ENCODE results near the gene ULBP1.
"Not testable (repeated sequence)": the region's sequence is repeated elsewhere in the genome, so short reads cannot be mapped to it uniquely, and the experiment has no call there.

ULBP1 gene

DNA sequence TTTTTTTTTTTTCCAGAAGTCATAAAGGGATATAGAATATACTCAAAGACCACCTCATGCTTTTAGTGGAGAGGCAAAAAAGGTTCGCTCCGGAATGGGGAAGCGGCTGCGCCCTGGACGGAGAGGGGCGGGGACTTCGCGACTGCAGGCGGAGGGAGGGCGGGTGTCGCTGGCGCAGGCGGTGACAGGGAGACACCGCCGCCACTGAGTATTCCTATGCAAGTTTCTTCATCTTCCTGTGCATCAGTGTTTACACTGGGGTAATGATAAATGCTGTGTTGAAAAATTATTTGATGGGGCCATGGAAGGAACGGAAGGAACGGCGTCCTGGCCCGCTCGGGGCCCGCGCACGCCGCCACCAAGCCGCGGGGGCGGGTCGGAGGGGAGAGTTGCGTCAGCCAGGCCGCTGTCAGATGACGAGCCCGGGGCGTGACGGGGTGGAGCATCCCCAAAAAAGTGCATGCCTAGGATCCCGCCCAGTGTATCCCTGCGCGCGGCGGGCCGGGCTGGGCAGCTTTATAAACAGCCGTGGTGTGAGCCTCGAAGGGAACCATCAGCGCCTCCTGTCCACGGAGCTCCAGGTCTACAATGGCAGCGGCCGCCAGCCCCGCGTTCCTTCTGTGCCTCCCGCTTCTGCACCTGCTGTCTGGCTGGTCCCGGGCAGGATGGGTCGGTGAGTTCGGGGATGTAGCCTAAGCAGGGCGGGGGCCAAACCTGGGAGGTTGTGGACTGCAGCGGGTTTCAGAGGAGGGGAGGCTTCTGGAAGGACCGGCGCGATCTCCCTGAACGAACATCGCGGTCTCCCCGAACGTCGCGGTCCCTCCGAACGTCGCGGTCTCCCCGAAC, at the start of gene ULBP1:
Gene ULBP1, plus strand, starts transcription at position 482 of the 846 bp plus-strand sequence. Its CDS starts 107 bp downstream, at position 589.
- DNase-seq, result no peak

DNA sequence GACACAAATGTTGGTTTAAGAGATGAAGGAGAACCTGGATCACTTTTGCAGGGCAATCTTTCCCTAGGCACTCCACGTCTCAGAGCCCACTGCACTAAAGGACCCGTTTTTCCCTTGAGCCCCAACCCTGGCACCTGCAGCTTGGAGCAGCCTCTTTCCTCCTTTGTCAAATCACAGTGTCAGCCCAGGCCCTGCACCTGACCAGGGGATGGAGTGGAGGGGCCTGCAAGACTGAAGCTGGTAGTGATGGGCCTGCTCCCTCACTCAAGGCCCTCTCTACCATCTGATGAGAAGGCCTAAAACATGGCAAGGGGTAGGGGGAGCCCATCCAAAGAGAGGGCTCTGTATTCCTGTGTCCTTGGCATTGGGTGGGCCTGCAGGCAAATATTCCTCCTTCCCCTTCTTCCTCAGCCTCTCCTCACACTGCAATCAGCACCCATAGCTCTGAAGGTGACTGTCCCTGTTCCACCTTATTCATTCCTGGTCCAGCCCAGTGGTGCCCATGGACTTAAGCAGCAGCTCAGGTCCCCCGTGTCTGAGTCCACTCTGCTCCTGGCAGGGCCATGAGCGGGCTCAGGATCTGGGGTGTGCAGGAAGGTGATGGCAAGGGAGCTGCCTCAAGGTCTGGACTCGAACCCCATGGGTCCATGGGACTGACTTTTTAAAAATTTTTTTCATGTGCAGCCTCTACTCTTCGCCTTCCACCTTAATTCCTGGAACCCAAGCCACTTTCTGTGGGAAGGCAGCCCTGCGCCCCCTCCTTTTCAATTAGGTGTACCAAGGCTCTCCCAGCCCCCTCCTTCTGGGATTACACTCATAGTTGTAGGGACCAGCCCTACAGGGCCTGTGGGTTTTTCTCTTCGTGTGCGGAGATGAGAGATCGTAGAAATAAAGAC, 47.5 kb upstream of the ULBP1 start:
- DNase-seq, result no peak

GRCh38 chr6:149917679-149918078, 46.1 kb upstream of the ULBP1 start:
- DNase-seq, result no peak

DNA sequence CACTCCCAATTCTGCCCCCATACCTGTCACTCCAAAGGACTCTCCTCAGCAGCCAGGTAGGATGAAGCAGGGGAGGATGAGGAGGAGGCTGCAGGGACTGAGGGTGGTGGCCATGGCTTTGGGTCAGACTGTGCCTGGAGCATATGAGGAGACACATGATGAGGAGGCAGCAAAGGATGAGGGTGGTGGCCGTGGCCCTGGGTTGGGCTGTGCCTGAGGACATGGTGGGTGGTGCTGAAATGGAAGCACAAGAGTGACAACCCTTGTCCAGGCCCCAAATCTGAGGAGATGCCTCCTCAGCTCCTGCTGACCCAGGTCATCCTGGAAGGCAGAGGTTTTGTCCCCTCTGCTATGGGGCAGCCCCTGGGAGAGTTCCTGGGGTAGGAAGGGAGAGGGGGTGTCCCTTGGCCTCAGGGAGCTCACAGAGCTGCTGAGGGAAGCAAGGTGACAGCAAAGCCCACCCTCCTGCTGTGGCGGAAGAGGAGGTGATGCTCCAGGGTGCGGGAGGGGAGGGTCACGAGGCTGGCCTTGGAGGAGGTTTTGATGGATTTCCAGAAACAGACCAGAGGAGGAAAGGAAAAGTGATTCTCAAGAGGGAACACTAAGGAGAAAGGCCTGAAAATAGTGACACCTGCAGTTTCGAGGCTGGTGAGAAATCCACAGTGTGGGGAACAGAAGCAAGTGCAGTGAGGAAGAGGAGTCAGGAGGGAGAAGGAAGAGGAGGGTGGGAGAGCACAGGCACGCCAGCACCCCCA, 45.4 kb upstream of the ULBP1 start:
- no peak for DNase-seq

DNA sequence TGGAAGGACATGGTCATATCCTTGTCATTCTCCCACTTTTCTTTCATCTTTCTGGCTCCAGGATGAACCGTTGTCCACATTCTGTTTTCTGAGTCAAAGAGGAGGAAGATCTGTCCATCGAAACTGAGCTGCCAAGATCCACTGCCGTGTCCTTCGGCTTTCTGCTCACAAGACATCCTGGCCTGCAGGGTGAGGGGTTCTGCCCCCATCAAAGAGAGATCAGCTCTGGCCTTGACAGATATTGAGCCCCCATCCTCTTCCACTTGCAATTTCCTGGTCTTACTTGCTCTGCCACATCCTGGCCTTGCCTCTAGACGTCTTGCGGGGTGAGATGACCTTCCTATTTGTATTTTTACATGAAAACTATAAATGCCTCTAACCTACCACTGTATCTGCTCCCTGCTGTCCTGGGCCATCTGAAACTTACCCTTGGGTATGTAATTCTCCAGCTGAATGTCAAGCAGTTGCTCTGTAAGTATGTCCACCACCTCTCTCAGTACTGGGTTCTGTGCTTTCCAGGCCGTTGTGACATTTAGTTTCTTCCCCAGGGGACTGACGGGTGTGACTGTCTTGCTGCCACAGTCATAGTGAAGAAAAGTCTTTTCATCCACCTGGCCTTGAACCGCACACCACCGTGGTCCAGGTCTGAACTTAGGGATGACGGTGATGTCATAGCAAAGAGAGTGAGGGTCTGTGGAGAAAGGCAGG, 44.5 kb upstream of the ULBP1 start:
- DNase-seq, result not testable (repeated sequence)

- DNase-seq, result no peak
These were observed 43.9 kb upstream of the ULBP1 start for GRCh38 chr6:149919834-149920225.

DNA sequence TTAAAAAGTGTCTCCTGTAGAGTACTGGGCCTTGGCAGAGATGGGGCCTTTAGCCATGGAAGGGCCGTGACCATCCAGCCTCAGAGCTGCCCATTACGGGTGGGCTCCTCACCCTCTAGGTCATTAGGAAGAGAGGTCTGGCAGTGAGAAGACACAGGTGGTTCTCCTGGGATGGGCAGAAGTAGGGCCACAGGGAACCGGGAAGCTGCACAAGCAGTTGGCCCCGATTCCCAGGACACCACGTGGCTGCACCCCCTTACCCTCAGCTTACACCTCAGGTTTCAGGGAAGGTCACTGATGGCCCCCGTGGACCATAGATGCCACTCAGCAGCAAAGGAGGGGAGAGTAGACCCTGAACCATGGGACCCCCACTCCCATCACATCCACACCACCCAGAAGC, 42.4 kb upstream of the ULBP1 start:
- no peak for DNase-seq

- DNase-seq, result not testable (repeated sequence)
These were observed 41.7 kb upstream of the ULBP1 start for GRCh38 chr6:149922091-149922490.

GRCh38 chr6:149922642-149923326, 41.0 kb upstream of the ULBP1 start, which contains the start of gene RAET1G:
TSS of gene RAET1G (minus strand) at chr6:149923121. CDS start at chr6:149923010, 111 bp downstream.
- peak; percentile 19 for DNase-seq

DNA sequence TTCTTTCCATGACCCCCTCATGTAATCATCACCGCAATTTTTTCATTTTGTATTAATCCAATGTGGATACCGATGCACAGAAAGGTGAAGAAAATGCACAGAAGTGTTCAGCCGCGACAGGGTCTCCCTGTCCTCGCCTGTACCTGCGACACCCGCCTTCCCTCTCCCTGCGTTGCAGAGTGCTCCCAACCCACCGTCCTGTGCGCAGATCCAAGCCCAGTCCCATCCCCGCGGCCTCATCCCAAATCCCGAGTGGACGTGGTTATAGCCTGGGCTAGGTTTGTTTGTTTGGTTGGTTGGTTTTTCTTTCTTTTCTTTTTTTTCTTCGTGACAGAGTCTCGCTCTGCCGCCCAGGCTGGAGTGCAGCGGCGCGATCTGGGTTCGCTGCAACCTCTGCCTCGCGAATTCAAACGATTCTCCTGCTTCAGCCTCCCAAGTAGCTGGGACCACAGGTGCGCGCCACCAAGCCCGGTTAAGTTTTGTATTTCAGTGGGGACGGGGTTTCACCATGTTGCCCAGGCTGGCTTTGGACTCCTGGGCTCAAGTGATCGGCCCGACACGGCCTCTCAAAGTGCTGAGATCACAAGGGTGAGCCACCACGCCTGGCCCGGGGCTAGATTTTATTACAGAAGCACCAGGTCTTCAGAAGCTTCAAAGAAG, 40.3 kb upstream of the ULBP1 start:
- no peak for DNase-seq

- no peak for DNase-seq
These were observed 39.4 kb upstream of the ULBP1 start for GRCh38 chr6:149924206-149924932.

- DNase-seq, result no peak
These were observed 38.9 kb upstream of the ULBP1 start for GRCh38 chr6:149924933-149925252.

DNA sequence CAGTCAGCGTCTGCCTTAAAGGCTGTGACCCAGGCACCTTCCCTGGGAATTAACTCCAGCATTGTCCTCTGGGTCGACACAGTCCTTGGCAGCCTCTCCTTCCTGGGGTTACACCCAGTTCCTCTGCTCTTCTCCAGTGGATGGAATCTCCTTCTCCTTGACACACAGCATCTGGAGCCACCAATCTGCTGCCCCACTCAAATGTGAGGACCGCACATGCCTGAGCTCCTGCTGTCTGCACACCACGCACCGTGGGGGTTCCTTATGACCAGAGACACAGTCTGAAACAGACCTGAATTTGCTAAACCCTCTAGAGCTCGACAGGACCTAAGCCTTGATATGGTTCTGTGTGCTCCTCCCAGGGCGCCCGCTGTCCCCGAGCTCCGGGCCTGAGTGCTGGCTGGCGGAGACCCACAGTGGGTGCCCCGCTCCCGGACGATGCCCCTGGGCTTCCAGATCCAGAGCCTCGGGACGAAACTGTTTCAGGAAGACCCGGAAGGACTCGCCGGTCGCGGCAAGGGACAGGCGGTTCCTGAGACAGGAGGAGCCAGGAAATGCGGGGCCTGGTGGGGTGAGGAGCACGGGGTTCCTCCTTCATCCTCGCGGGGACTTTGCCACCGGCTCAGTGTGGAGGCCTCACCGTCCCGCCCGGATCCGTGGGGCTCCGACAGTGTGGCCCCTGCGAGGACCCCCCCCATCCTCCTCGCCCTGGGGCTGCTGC, 38.3 kb upstream of the ULBP1 start:
- no peak for DNase-seq

- DNase-seq, result peak; percentile 51
These were observed 37.6 kb upstream of the ULBP1 start for GRCh38 chr6:149925974-149926777.

DNA sequence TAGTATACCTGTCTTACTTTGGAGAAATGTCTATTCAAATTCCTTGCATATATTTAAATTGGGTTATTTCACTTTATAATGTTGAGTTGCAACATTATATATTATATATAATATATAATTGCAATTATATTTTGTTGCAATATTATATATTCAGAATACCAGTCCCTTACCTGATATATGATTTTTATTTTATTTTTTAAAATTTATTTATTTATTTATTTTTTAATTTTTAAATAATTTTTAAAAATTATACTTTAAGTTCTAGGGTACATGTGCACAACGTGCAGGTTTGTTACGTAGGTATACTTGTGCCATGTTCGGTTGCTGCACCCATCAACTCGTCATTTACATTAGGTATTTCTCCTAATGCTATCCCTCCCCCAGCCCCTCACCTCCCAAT, 36.7 kb upstream of the ULBP1 start:
- not testable (repeated sequence) for DNase-seq

GRCh38 chr6:149929422-149929821, 34.3 kb upstream of the ULBP1 start:
- DNase-seq, result no peak

DNA sequence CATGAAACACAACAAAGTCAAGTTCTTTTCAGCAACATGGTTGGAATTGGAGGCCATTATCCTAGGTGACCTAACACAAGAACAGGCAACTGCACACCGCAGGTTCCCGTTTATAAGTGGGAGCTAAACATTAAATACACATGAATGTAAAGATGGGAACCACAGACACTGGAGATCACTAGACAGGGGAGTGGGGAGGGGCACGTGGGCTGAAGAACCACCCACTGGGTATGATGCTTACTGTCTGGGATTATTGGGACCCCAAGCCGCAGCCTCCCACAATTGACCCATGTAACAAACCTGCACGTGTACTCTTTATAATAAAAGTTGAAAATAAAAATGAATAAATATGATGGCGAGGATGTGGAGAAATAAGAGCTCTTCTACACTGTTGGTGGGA, 32.2 kb upstream of the ULBP1 start:
- no peak for DNase-seq

DNA sequence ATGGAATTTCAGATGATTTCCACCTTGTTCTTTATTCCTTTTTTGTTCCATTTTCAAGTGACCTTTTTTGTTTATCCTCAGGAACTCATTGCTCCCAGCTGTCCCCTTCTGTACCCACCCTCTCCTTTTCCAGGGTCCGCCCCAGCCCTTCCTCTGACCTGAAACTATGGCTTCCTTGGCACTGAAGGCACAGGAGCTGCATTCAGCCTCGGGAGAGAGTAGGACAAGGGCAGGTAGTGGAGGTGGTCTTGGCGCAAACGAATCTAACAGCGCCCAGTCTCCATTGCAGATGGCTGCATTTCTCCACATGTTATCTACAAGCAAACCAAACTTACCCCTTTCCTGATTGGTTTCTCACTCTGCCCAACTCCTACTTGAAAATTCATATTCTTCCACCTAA, 30.7 kb upstream of the ULBP1 start:
- no peak for DNase-seq

DNA sequence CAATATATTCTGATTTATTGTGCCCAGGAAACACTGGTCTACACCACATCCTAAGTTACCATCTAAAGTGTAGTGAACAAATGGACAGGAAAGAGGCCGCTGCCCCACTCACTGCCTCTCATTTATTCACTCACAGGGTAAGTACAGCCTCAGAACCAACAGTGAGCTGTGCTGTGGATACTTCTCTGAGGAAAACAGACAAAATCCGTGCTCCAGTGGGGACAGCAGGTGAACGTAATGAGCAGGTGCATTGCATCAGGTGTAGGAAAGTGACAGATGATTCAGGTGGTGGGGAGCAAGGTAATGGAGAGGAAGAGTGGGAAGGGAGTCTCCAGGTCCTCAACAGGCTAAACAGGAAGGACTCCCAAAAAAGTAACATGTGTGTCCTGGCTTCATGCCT, 30.3 kb upstream of the ULBP1 start:
- no peak for DNase-seq
